GM18870 (cell line): ENCODE results near the gene SEPTIN6.

Experiments
- ATAC-seq: cut with Tn5 transposase; IDR thresholded peaks from one replicate; pipeline ENCODE4 v1.9.1; 2021; ENCODE audit warnings: moderate library complexity; ENCODE audit not compliant: unreplicated experiment

The SEPTIN6 gene

DNA sequence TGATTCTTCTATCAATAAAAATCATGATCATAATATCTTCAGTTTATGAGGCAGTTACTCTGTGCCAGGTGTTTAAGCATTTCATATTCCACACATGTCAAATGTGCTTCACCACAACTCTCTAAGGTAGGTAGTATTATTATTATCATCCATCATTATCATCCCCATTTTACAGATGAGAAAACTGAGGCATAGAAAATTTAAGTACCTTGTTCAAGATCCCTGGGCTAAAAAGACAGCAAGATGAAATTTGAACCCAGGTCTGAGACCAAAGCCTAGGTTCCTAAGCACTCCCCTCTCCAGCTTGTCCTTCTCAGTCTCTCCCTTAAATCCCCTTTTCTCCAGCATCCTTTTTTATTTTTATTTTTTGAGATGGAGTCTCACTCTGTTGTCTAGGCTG lies 33.4 kb downstream of the SEPTIN6 start:
- no peak for ATAC-seq

DNA sequence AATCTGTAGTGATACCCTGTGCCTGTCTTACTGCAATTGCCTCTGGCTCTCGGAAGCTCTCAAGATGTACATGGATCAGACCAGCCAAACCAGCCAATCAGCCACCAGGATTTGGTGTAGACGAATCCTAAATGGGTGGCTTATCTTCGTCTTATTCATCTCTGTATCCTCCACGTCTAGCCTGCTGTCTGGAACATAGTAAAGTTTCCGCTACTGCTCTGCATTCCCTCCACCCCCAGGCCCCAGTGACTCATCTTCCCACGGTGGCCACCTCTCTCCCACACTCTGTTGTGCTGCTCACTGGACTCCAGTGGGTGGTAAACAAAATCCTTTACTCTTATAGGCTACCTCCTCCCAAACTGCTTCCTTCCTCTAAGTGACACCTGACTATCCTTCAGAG lies 37.8 kb downstream of the SEPTIN6 start:
- ATAC-seq = no peak

DNA sequence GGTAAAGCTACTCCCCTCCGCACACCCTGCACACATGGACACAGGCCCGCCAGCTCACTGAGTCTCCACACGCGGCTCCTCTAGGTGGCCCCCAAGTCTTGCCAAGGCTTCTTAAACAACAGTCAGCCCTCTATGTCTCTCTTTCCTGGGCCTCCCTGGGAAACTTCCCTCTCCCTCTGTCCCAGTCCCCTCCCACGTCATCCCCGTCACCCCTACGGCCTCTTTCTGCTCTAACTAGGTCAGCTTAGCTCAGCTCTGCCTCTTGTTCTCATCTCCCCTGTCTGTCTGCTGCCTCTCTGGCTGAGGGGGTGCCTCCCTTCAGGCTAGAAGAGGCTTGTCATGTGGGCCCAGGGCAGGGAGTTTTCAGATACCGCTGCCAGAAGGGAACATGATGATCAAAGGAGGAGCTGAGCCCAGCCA lies 38.8 kb downstream of the SEPTIN6 start:
- no peak for ATAC-seq

DNA sequence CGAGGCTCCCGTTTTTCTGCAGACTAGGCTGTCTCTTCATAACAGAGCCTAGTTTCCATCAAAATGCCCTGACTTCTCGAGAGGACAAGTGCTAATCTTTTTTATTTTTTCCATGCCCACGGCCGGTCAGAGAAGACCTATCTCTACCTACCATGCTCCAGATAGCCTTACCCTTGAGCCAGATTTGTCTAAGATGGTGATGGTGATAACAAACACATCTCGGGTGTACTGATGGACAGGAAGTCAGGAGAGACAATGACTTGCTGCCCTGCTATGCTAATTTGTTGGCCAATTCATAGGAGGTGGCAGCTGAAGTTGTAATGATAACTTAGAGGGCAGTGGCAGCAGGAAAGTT lies 44.6 kb downstream of the SEPTIN6 start:
- peak; percentile 10 for ATAC-seq

DNA sequence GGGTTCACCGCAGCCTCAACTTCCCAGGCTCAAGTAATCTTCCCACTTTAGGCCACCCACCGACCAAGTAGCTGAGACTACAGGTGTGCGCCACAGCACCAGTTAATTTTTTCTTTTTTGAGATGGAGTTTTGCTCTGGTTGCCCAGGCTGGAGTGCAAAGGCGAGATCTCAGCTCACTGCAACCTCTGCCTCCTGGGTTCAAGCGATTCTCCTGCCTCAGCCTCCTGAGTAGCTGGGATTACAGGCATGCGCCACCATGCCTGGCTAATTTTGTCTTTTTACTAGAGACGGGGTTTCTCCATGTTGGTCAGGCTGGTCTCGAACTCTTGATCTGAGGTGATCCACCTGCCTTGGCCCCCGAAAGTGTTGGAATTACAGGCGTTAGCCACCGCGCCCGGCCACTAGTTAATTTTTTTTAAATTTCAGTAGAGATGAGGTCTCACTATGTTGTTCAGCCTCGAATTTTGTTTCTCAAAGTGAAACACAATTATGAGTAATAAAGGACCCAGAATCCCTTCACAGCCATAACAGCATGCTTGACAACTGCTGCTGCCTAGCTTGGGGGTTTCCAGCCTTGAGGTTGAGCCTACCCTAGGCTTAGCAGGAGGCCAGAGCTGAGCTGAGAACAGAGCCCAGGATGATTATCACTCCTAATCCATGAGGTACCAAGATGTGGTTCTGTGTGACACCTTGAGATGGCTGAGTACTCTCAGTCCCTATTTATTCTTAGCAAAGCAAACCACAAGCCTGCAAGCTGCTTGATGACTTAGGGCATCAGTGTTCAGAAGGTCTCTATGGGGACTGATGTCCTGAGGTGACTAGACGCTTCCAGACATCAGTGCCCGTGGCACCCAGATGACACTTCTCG lies 45.2 kb downstream of the SEPTIN6 start:
- peak; percentile 96 for ATAC-seq

DNA sequence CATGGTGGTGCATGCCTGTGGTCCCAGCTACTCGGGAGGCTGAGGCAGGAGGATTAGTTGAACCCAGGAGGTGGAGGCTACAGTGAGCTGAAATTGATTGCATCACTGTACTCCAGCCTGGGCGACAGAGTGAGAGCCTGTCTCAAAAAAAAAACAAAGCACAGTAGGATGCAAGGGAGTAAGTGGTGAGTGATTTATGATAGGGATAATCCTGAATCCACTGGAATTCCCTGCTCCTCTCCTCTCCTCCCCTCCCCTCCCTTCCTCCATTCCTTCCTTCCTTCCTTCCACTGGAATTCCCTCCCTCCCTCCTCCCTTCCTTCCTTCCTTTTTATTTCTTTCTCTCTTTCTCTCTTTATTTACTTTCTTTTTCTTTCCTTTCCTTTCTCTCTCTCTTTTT lies 45.9 kb downstream of the SEPTIN6 start:
- no peak for ATAC-seq

DNA sequence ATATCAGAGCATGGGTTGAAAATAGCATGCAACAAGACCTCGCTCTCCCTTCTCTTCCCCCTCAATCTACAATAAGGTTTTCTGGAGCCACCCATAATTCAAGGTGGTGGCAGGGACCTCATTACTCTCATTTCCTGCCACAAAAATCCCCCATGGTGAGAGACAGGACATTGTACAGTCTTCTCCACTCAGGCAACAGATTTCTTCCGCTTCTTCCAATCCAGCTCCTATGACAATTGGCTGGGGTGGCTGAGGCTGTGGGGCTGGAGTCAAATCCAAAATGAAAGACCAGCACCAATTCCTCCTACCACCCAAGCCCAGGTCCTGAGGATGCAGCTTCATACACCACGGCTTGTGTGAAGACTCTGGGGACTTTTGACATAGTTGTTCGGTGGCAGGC lies 46.5 kb downstream of the SEPTIN6 start:
- ATAC-seq = peak; percentile 24

DNA sequence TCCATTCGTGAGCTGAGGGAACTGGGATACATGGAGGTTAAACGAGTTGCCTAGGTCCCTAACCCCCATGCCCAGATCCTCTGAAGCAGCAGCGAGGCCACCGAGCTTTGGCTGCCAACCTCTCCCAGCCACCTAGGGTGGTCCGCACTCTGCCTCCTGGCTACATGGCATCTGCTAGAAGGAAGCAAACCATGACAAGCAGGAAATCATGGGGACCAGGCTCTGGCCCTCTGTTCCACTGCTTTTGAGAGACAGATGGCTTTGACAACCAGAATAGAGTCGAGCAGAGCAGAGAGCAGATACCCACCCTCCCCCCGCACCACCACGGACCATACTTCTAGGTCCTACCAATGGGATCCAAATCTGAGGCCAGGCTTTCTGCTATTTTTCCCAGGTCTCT lies 49.3 kb downstream of the SEPTIN6 start:
- ATAC-seq = no peak
